GM19452 (cell line): ENCODE results near the gene SUGP1.

Experiments
- ATAC-seq: cut with Tn5 transposase; IDR thresholded peaks from one replicate; pipeline ENCODE4 v1.9.1; 2021; ENCODE audit not compliant: unreplicated experiment

SUGP1 gene

DNA sequence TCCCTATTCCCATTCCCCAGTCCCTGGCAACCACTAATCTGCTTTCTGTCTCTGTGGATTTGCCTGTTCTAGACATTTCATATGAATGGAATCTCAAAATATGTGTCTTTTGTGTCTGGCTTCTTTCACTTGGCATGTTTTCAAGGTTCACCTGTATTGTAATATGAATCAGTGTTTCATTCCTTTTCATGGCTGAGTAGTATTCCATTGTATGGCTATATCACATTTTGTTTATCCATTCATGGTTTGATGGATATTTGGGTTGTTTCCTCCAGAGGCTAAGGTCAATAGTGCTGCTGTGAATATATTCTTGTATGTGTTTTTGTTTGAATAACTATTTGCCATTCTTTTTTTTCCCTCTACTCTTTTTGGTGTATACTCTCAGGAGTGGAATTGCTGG lies 84.1 kb downstream of the SUGP1 start:
- ATAC-seq, result no peak

DNA sequence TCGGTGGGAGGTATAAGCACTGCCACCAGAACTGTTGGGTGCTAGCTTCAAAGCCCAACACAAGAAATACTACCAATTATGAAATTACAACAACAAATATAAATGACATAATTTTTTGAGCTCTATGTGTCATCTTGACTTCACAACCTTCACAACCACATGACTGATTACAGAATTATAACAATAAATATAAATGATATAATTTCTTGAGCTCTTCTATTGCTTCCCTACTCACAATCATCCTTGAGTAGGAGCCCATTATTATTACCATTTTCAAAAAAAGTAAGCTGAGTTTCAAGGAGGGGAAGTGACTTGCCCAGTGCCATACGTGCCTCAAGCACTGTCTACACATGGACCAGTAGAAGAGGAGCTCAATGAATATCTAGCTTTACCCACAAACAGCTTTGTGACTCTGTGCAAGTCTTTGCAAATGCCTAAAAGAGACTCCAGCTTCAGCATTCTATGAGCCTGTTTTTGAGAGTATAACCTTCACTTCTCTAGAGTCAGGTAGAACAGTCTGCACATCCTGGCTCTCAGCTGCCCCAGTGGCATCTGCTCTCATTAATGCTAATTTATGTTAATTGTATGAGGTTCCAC lies 86.0 kb downstream of the SUGP1 start:
- no peak for ATAC-seq

DNA sequence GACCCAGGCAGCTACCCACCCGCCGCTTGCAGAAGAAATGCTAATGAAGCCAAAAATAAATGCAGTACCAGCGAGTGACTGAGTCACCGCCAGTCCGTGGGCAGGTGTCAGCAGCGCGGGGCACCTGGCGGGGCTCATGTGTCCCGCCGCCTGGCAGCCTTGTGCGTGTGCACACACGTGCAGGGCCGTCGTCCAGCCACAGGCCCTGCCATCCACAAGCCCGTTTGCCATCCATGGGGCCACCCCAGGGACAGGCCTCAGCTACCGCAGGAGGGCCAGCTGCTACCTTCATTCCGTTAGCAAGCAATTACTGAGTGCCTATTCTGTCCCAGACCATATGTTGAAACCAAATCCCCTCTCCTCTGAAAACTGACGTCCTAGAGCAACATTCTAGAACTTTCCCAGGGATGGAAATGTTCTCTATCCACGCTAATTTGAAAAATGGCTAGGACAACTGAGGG lies 88.0 kb downstream of the SUGP1 start:
- ATAC-seq, result no peak

DNA sequence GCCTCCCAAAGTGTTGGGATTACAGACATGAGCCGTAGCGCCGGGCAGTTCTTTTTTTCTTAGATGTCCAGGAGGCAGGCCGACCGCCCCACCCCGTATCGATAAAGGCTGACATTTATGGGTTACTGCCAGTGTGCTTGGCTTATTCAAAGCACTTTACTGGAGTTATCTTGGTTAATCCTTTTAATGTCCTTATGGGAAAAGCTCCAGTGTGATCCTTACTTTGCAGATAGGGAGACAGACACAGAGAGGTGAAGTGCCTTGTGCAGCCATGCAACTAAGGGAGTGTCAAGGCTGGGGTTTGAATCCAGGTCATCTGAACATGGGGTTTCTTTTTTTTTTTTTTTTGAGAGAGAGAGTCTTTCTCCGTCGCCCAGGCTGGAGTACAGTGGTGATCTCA lies 89.3 kb downstream of the SUGP1 start:
- no peak for ATAC-seq

DNA sequence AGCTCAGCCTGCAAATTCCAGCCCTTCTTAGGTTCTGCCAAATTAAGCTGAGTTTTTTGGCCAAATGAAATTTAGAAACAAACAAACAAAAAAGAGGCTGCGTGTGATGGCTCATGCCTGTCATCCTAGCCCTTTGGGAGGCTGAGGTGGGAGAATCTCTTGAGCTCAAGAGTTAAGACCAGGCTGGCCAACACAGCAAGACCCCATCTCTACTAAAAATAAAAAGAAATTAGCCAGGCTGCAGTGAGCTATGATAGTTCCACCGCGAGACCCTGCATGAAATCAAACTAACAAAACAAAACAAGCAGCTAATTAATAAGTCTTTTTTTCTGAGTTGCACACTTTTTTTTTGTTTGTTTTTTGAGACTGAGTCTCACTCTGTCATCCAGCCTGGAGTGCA lies 90.6 kb downstream of the SUGP1 start:
- no peak for ATAC-seq

DNA sequence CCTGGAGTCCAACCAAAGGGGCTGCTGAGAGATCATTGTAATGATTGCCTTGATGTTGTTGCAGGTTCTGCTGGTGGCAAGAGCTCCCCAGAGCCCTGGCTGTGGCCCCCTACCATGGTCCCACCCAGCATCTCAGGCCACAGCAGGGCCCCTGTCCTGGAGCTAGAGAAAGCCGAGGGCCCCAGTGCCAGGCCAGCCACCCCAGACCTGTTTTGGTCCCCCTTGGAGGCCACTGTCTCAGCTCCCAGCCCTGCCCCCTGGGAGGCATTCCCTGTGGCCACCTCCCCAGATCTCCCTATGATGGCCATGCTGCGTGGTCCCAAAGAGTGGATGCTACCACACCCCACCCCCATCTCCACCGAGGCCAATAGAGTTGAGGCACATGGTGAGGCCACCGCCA lies 93.1 kb downstream of the SUGP1 start:
- no peak for ATAC-seq

DNA sequence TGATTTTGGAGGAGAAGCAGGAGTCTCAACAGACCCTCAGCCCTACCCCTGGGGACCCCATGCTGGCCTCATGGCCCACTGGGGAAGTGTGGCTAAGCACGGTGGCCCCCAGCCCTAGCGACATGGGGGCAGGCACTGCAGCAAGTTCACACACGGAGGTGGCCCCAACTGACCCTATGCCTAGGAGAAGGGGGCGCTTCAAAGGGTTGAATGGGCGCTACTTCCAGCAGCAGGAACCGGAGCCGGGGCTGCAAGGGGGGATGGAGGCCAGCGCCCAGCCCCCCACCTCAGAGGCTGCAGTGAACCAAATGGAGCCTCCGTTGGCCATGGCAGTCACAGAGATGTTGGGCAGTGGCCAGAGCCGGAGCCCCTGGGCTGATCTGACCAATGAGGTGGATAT lies 93.6 kb downstream of the SUGP1 start:
- no peak for ATAC-seq

DNA sequence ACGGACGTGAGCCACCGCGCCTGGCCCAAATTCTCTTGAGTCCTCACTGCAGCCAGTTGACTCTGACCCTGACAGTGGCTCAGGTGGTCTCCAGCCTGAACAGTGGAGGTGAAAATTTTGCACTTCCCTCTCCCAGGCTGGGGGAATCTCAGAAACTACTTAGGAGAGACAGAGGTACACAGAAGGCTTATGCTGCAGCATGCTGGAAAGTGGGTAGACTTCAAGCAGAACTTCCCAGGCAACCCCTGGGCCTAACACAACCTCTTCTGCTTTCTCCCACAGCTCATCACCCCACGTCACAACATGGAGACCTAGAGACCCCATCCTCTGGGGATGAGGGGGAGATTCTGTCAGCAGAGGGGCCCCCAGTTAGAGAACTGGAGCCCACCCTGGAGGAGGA lies 94.1 kb downstream of the SUGP1 start:
- ATAC-seq, result no peak
